GM13977 (cell line): ENCODE data around the gene JAM3.

Experiments used
- DNase-seq: peaks from one replicate; pipeline ENCODE4 v3.0.0; 2012; ENCODE audit warnings: low spot score
- in situ Hi-C: fragments of 300-500 bp; cut with MboI; formaldehyde crosslinking; loops from one replicate; pipeline ENCODE4 v1.12.0; 2022; ENCODE audit warnings: low sequenced_read_pairs, low pct_unique_long_range_greater_than_20kb, mixed read lengths, inconsistent platforms; ENCODE audit not compliant: unreplicated experiment
- TF ChIP-seq, protein P1 (sequence below): IDR thresholded peaks from 2 replicates; pipeline ENCODE4 v1.5.1; 2012; ENCODE audit warnings: mild to moderate bottlenecking, control low read depth; ENCODE audit not compliant: insufficient read depth; ENCODE audit errors: extremely low read depth, missing control alignments

JAM3 gene

DNA sequence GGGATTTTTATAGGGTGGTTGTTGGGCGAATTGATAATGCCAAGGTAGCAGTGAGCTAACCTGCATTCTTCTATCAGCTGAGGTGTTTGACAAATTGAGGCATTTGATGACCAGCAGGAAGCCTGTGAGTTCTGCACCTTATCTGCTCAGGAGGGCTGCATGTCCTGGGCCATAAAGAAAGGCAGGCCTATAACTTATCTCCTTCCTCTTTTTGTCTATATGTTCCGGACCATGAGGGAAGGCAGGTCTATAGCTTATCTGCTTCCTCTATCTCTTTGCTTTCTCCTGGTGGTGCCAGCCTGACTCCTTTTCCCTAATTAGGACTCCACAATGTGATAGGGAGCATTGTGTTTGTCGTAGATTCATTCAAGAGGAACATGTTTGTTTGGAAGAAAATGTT lies 8.6 kb upstream of the JAM3 start:
- DNase-seq = no peak
- in situ Hi-C loops = no loop called here
- TF ChIP-seq, protein P1, sequence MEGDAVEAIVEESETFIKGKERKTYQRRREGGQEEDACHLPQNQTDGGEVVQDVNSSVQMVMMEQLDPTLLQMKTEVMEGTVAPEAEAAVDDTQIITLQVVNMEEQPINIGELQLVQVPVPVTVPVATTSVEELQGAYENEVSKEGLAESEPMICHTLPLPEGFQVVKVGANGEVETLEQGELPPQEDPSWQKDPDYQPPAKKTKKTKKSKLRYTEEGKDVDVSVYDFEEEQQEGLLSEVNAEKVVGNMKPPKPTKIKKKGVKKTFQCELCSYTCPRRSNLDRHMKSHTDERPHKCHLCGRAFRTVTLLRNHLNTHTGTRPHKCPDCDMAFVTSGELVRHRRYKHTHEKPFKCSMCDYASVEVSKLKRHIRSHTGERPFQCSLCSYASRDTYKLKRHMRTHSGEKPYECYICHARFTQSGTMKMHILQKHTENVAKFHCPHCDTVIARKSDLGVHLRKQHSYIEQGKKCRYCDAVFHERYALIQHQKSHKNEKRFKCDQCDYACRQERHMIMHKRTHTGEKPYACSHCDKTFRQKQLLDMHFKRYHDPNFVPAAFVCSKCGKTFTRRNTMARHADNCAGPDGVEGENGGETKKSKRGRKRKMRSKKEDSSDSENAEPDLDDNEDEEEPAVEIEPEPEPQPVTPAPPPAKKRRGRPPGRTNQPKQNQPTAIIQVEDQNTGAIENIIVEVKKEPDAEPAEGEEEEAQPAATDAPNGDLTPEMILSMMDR = no peak

- in situ Hi-C loops = no loop called here
- TF ChIP-seq, protein P1 = no peak
- no peak for DNase-seq
Observed at GRCh38 chr11:134062265-134063123, 6.4 kb upstream of the JAM3 start.

GRCh38 chr11:134063124-134063495 lies 5.8 kb upstream of the JAM3 start:
- TF ChIP-seq, protein P1 = no peak
- DNase-seq = no peak
- in situ Hi-C loops = no loop called here

DNA sequence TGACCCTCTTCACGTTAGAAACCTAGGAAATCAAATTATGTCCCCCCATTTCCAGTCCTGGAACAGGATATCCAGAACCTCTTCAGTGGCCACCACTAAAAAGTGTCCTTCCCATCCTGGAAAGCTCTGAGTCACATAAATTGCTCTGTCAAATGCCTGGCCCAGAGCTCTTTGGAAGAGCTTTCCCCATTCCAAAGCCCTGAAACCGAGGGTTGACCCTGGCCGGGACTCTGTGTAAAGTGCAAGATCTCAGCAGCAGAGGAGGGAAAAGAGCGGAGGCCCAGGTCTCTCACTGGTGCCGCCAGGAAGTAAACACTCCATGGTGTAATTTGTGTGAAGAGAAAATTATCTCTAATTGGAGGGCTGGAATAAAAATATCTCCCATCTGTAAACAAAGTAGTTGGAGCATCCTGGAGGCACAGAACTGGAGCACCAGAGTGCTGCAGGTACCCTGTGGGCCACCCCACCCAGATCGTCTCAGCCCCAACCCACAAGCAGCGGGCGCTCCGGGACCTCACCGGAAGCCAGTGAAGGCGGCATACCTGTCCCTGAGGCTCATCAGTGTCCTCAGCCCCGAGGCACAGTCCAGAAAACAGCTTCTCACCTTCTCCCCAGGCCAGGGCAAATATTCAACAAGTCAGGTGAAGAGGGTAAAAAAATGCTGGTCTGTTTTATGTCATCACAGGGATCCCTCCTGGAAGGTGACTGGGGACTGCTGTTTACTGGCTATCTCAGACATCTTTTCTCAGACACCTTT lies 4.7 kb upstream of the JAM3 start:
- in situ Hi-C loops = no loop called here
- TF ChIP-seq, protein P1 = no peak
- no peak for DNase-seq

GRCh38 chr11:134065381-134065780 lies 3.5 kb upstream of the JAM3 start:
- in situ Hi-C loops = no loop called here
- TF ChIP-seq, protein P1 = no peak

GRCh38 chr11:134066943-134067885 lies 1.7 kb upstream of the JAM3 start:
- in situ Hi-C loops = no loop called here
- DNase-seq = no peak
- TF ChIP-seq, protein P1 = no peak

More at GRCh38 chr11:134065381-134065780, 3.5 kb upstream of the JAM3 start:
- DNase-seq = no peak
